ENCODE results near the gene ANKRD27. TPM values are rescaled to one million over a fixed set of nuclear protein-coding genes. Genes with fewer than 3 reads are reported as not detected.
"Not testable (repeated sequence)": the region's sequence is repeated elsewhere in the genome, so short reads cannot be mapped to it uniquely, and the experiment has no call there.

Gene ANKRD27
- total RNA-seq, 2 donors from 2014 or later, result 31.7 to 40.0 TPM

DNA sequence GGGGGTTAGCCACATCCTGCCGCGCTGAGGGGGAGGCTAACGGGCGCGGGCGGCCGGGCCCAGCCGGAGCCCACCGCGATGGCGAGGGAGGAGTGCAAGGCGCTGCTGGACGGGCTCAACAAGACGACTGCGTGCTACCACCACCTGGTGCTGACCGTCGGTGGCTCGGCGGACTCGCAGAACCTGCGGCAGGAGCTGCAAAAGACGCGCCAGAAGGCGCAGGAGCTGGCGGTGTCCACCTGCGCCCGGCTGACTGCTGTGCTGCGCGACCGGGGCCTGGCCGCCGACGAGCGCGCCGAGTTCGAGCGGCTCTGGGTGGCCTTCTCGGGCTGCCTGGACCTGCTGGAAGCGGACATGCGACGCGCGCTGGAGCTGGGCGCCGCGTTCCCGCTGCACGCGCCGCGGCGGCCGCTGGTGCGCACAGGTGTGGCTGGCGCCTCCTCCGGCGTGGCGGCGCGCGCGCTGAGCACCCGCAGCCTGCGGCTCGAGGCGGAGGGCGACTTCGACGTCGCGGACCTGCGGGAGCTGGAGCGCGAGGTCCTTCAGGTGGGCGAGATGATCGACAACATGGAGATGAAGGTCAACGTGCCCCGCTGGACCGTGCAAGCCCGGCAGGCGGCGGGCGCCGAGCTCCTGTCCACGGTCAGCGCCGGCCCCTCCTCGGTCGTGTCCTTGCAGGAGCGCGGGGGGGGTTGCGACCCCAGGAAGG, 1.4 kb upstream of the ANKRD27 start:
- Mint-ChIP-seq H3K4me3 (peak overlapping the region; percentile 80), H3K36me3 (ENCODE audit: low read depth) (peaks cover 6% of the 10 kb centered on the region)
- no peak for ATAC-seq (replicated peaks)

GRCh38 chr19:32675720-32676185, 773 bp upstream of the ANKRD27 start, which contains the start of gene RGS9BP:
TSS of gene RGS9BP (plus strand) at chr19:32675848. CDS start at chr19:32676264, 416 bp downstream.
- Mint-ChIP-seq H3K27me3 (peaks cover 5% of the 10 kb centered on the region), H3K27ac (peak within 1 kb of the TSS; percentile 78), H3K36me3 (ENCODE audit: low read depth) (peaks cover 6% of the 10 kb centered on the region), H3K4me3 (peak within 1 kb of the TSS; percentile 80), H3K9me3 (no peaks in the 10 kb centered on the region), H3K4me1 (peaks cover 17% of the 10 kb centered on the region)
- ATAC-seq (replicated peaks), result peak; percentile 63

More for the DNA sequence above, 1.4 kb upstream of the ANKRD27 start:
- Mint-ChIP-seq H3K27ac (no peak overlapping the region), H3K9me3 (no peaks in the 10 kb centered on the region), H3K27me3 (peaks cover 5% of the 10 kb centered on the region), H3K4me1 (peaks cover 17% of the 10 kb centered on the region)

DNA sequence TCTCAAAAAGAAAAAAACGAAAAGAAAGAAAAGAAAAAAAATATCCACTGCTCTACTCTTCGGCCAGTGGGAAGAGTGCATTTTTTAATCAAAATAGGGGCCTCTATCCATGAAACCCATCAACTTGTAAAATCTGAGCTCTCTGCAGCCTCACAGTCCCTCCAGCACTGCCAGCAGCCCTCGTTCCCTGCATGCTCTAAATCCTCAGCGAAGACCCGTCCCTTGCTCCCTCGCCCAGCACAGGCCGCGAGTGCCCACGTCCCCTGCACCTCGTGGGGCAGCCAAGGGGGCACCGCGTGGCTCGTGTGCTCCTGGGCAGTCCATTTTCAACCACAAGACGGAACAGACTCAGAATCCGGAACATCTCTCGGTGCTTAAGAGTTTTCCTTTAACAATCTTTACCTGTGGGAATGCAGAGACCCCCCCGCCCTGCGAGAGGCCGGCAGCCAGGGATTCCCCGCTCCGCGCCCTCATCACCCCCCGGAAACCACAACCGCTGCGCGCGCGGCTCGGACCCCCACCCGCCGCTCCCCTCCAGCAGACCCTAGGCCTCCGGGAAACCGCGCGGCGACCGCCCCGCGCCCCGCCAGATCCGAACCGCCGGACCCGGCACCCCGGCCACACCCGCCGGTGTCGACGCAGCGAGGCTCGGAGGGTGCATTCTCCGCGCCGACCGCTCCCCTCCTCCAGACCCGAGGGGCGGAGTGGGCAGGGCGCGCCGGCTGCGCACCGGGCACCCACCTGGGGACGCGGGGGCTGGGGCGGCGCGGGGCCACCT, 638 bp downstream of the ANKRD27 start:
- ATAC-seq (replicated peaks), result no peak
- H3K27ac Mint-ChIP-seq, result peak overlapping the region; percentile 79
- H3K9me3 Mint-ChIP-seq, result no peaks in the 10 kb centered on the region
- peak overlapping the region; percentile 92 for H3K4me3 Mint-ChIP-seq
- H3K36me3 Mint-ChIP-seq (ENCODE audit: low read depth), result peaks cover 16% of the 10 kb centered on the region
- H3K27me3 Mint-ChIP-seq, result peaks cover 5% of the 10 kb centered on the region
- H3K4me1 Mint-ChIP-seq, result peaks cover 26% of the 10 kb centered on the region

DNA sequence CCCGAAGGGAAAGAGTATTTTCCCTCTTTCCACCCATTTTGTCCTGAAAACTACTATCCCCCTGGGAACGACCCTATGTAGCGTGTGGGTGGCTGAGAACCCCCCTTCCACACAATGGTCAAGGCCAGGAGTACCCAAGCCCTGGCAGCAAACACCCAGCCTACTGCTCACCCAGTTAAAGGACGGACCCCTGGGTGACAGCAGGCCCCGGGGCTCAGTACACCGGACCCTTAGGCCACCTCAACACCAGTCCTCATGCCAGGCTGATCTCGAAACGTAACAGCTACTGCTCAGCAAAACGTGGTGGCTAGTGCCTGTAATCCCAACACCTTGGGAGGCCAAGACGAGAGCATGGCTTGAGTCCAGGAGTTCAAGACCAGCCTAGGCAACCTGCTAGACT, 1.4 kb downstream of the ANKRD27 start:
- no peaks in the 10 kb centered on the region for H3K9me3 Mint-ChIP-seq
- ATAC-seq (replicated peaks), result no peak
- H3K27me3 Mint-ChIP-seq, result peaks cover 5% of the 10 kb centered on the region
- peaks cover 18% of the 10 kb centered on the region for H3K36me3 Mint-ChIP-seq (ENCODE audit: low read depth)
- peak overlapping the region; percentile 92 for H3K4me3 Mint-ChIP-seq
- H3K27ac Mint-ChIP-seq, result peak overlapping the region; percentile 79
- peaks cover 31% of the 10 kb centered on the region for H3K4me1 Mint-ChIP-seq

- H3K4me3 Mint-ChIP-seq, result peak overlapping the region; percentile 92
- no peak overlapping the region for H3K27ac Mint-ChIP-seq
- peaks cover 32% of the 10 kb centered on the region for H3K4me1 Mint-ChIP-seq
- H3K27me3 Mint-ChIP-seq, result peaks cover 5% of the 10 kb centered on the region
- no peaks in the 10 kb centered on the region for H3K9me3 Mint-ChIP-seq
- peaks cover 23% of the 10 kb centered on the region for H3K36me3 Mint-ChIP-seq (ENCODE audit: low read depth)
- ATAC-seq (replicated peaks), result no peak
Observed at GRCh38 chr19:32672841-32673240, 2.1 kb downstream of the ANKRD27 start.

- ATAC-seq (replicated peaks), result no peak
- H3K4me1 Mint-ChIP-seq, result peaks cover 32% of the 10 kb centered on the region
- peak overlapping the region; percentile 92 for H3K4me3 Mint-ChIP-seq
Observed at GRCh38 chr19:32671883-32672593, 2.9 kb downstream of the ANKRD27 start.

DNA sequence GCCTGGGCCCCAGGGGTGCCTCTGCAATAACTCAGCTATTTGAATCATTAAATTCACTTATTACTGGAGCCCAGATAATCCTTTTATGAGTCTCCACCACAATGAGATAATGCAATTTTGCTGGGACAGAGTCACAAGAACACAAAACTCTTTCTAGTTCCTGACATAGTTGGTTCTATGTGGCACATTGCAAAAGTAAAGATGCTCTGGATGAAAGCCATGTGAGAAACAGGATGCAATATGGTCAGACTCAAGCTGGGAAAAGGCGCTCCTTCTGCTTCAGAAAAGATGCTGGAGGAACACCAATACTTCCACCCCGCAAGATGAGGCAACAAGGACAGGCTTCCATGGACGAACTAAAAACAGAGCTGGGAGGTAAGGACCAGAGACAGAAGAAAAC, 5.7 kb downstream of the ANKRD27 start:
- no peak for ATAC-seq (replicated peaks)
- Mint-ChIP-seq H3K36me3 (ENCODE audit: low read depth) (peaks cover 36% of the 10 kb centered on the region), H3K4me1 (peaks cover 32% of the 10 kb centered on the region), H3K4me3 (no peak overlapping the region), H3K27ac (peak overlapping the region; percentile 41), H3K9me3 (no peaks in the 10 kb centered on the region), H3K27me3 (no peaks in the 10 kb centered on the region)

More at GRCh38 chr19:32671883-32672593, 2.9 kb downstream of the ANKRD27 start:
- no peaks in the 10 kb centered on the region for H3K9me3 Mint-ChIP-seq
- H3K27me3 Mint-ChIP-seq, result no peaks in the 10 kb centered on the region
- peaks cover 30% of the 10 kb centered on the region for H3K36me3 Mint-ChIP-seq (ENCODE audit: low read depth)
- H3K27ac Mint-ChIP-seq, result no peak overlapping the region

- Mint-ChIP-seq H3K4me3 (no peak overlapping the region), H3K27me3 (no peaks in the 10 kb centered on the region), H3K9me3 (no peaks in the 10 kb centered on the region), H3K36me3 (ENCODE audit: low read depth) (peaks cover 47% of the 10 kb centered on the region), H3K4me1 (peaks cover 15% of the 10 kb centered on the region), H3K27ac (no peak overlapping the region)
- ATAC-seq (replicated peaks), result no peak
Observed at GRCh38 chr19:32666084-32666483, 8.9 kb downstream of the ANKRD27 start.

- H3K27ac Mint-ChIP-seq, result no peak overlapping the region
Observed at GRCh38 chr19:32662186-32662585, 12.8 kb downstream of the ANKRD27 start.

DNA sequence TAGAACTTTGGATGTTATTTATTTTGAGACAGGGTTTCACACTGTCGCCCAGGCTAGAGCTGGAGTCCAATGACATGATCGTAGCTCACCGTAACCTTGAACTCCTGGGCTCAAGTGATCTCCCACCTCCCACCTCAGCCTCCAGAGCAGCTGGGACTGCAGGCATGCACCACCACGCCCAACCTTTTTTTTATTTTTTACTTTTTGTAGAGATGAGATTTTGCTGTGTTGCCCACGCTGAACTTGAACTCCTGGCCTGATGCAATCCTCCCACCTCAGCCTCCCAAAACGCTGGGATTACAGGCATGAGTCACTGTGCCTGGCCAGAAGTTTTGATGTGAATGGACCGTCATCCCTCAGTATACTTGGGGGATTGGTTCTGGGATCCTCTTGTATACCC, 13.7 kb downstream of the ANKRD27 start:
- Mint-ChIP-seq H3K36me3 (ENCODE audit: low read depth) (peaks cover 43% of the 10 kb centered on the region), H3K27ac (no peak overlapping the region), H3K4me3 (no peak overlapping the region), H3K27me3 (no peaks in the 10 kb centered on the region), H3K9me3 (no peaks in the 10 kb centered on the region), H3K4me1 (no peaks in the 10 kb centered on the region)
- ATAC-seq (replicated peaks), result no peak

More at GRCh38 chr19:32662186-32662585, 12.8 kb downstream of the ANKRD27 start:
- H3K4me3 Mint-ChIP-seq, result no peak overlapping the region
- no peaks in the 10 kb centered on the region for H3K4me1 Mint-ChIP-seq
- no peaks in the 10 kb centered on the region for H3K27me3 Mint-ChIP-seq
- no peaks in the 10 kb centered on the region for H3K9me3 Mint-ChIP-seq
- H3K36me3 Mint-ChIP-seq (ENCODE audit: low read depth), result peaks cover 41% of the 10 kb centered on the region
- no peak for ATAC-seq (replicated peaks)

GRCh38 chr19:32658527-32658926, 16.5 kb downstream of the ANKRD27 start:
- no peak overlapping the region for H3K27ac Mint-ChIP-seq
- no peaks in the 10 kb centered on the region for H3K27me3 Mint-ChIP-seq
- H3K4me1 Mint-ChIP-seq, result no peaks in the 10 kb centered on the region
- no peak for ATAC-seq (replicated peaks)
- no peak overlapping the region for H3K4me3 Mint-ChIP-seq
- H3K9me3 Mint-ChIP-seq, result no peaks in the 10 kb centered on the region
- peaks cover 51% of the 10 kb centered on the region for H3K36me3 Mint-ChIP-seq (ENCODE audit: low read depth)

GRCh38 chr19:32658075-32658474, 16.9 kb downstream of the ANKRD27 start:
- Mint-ChIP-seq H3K4me3 (no peak overlapping the region), H3K27ac (no peak overlapping the region), H3K36me3 (ENCODE audit: low read depth) (peaks cover 55% of the 10 kb centered on the region), H3K9me3 (no peaks in the 10 kb centered on the region), H3K4me1 (no peaks in the 10 kb centered on the region), H3K27me3 (no peaks in the 10 kb centered on the region)
- ATAC-seq (replicated peaks), result no peak

DNA sequence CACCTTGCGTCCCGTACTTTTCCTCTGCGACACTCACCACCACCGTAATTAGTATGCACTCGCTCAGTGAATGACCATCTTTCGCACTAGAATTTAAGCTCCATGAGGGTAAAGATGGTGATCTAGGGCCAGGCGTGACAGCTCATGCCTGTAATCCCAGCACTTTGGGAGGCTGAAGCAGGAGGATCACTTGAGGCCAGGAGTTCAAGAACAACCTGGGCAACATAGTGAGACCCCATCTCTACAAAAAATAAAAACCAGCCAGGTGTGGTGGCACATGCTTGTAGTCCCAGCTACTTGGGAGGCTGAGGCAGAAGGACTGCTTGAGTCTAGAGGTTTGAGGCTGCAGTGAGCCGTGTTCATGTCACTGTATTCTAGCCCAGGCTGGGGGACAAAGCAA, 18.6 kb downstream of the ANKRD27 start:
- H3K27me3 Mint-ChIP-seq; H3K27ac Mint-ChIP-seq; H3K4me3 Mint-ChIP-seq; H3K9me3 Mint-ChIP-seq; H3K4me1 Mint-ChIP-seq; ATAC-seq (replicated peaks): not testable (repeated sequence)
- peaks cover 60% of the 10 kb centered on the region for H3K36me3 Mint-ChIP-seq (ENCODE audit: low read depth)

GRCh38 chr19:32653599-32653915, 21.4 kb downstream of the ANKRD27 start:
- Mint-ChIP-seq H3K36me3 (ENCODE audit: low read depth) (peaks cover 71% of the 10 kb centered on the region), H3K4me1 (no peaks in the 10 kb centered on the region), H3K4me3 (no peak overlapping the region), H3K9me3 (no peaks in the 10 kb centered on the region), H3K27ac (no peak overlapping the region), H3K27me3 (no peaks in the 10 kb centered on the region)
- no peak for ATAC-seq (replicated peaks)

All from activated T-helper 17 cell treated with anti-CD3 and anti-CD28 coated beads, Interleukin-2, amount 50 U/mL, for 72 hours (primary cell).